H1 (cell line): Measurements from ENCODE around the gene ZMYM4.

ENCODE experiments used
- ASH2L ChIP-seq: fragments of 200-600, 300-600 bp; sonication (generic); IDR thresholded peaks from one replicate; pipeline ENCODE4 v1.7.1; 2017; ENCODE audit warnings: low read length
- CTCF ChIP-seq, 3 experiments: IDR thresholded peaks; 1 replicate in 2 of 3; 2 replicates in 1 of 3; pipeline versions ENCODE4 v1.5.1 to v1.6.1; 2011; ENCODE audit warnings: low read length in 3 of 3, mild to moderate bottlenecking in 3 of 3, inconsistent platforms in 2 of 3, low read depth in 1 of 3, moderate library complexity in 1 of 3; ENCODE audit not compliant: insufficient read depth in 1 of 3; ENCODE audit errors: control extremely low read depth in 1 of 3
- TCF12 ChIP-seq: IDR thresholded peaks from 2 replicates; pipeline ENCODE4 v1.6.1; 2011; ENCODE audit warnings: low read depth, mild to moderate bottlenecking, low read length

GRCh38 chr1:35406103-35406502, 137.6 kb downstream of the ZMYM4 start:
- TF ChIP-seq CTCF (IDR thresholded peaks at IDR 0.05; ENCODE audit: control extremely low read depth in 1 of 3, insufficient read depth in 1 of 3, low read depth in 1 of 3, low read length in 3 of 3) (no peak), TCF12 (no peak), ASH2L (no peak)
